ENCODE results near the gene CBFB. TPM values are rescaled to one million over a fixed set of nuclear protein-coding genes. Genes with fewer than 3 reads are reported as not detected.
A peak's percentile ranks its signal among the peaks of the same experiment; 100 is the strongest.

The CBFB gene
- total RNA-seq, 2 donors from 2014 or later, result 128 to 161 TPM

DNA sequence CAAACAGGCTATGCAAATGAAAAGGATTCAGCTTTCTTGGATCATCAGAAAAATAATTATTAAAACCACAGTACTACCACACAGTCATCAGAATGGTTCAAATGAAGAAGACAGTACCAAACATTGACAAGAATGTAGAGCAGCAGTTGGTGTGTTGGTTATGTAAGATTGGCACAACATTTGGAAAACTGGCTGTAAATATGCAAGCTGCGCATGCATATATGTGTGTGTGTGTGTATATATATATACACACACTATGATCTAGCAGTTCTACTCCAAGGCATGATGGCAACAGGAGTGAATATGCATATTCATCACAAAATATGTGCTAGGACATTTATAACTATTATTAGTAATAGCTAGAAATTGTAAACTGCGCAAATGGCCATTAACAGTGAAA is 46.4 kb downstream of the CBFB start:
- no peak overlapping the region for H3K27ac Mint-ChIP-seq
- peaks cover 5% of the 10 kb centered on the region for H3K36me3 Mint-ChIP-seq
- H3K4me3 Mint-ChIP-seq, result no peak overlapping the region
- no peaks in the 10 kb centered on the region for H3K27me3 Mint-ChIP-seq
- no peak for DNase-seq (ENCODE audit: low spot score)
- peaks cover 3 to 5% of the 10 kb centered on the region in 2 donors for H3K4me1 Mint-ChIP-seq (ENCODE audit: low read depth in 2 of 2)
- ATAC-seq, result no peak
- H3K9me3 Mint-ChIP-seq, result no peaks in the 10 kb centered on the region

DNA sequence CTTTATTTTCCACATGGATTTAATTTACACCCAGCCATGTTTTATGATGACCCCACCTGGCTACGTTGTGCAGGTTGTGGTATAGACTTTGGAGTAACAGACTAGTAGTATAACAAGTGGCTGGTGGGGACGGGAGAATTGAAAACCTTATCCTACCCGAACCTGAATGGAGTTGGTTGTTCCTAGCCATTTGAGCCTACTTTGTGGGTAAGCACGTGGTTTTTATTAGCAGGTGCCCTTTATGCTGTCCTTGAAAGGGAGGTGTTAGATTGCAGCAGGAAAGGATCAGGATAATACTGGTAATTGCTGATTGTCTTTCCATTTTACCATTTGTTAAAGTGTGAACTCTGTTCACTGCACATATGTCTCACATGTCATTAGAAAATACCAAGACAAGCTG is 48.9 kb downstream of the CBFB start:
- no peak overlapping the region for H3K4me3 Mint-ChIP-seq
- DNase-seq (ENCODE audit: low spot score) (no peak), ATAC-seq (no peak)
- H3K36me3 Mint-ChIP-seq, result no peaks in the 10 kb centered on the region
- peaks cover 11 to 12% of the 10 kb centered on the region in 2 donors for H3K4me1 Mint-ChIP-seq (ENCODE audit: low read depth in 2 of 2)
- H3K9me3 Mint-ChIP-seq, result no peaks in the 10 kb centered on the region
- no peaks in the 10 kb centered on the region for H3K27me3 Mint-ChIP-seq
- no peak overlapping the region for H3K27ac Mint-ChIP-seq

DNA sequence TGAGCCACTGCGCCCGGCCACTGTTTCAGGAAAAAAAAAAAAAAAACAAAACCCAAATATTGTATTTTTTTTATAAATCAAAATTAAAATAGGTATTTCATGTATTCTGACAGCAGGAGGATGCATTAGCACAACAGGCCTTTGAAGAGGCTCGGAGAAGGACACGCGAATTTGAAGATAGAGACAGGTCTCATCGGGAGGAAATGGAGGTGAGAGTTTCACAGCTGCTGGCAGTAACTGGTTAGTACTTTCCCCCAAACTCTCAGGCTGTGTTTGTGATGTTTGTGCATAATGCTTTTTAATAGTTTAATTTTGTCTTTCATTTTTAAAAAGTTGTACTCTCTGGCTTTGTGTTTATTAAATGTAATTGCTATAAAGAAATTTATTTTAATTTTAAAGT is 53.2 kb downstream of the CBFB start:
- no peaks in the 10 kb centered on the region for H3K27me3 Mint-ChIP-seq
- ATAC-seq, result peak in 1 of 2 donors; percentile 61
- no peaks in the 10 kb centered on the region for H3K9me3 Mint-ChIP-seq
- no peak for DNase-seq (ENCODE audit: low spot score)
- H3K27ac Mint-ChIP-seq, result no peak overlapping the region
- peaks cover 6% of the 10 kb centered on the region for H3K36me3 Mint-ChIP-seq
- H3K4me3 Mint-ChIP-seq, result no peak overlapping the region
- H3K4me1 Mint-ChIP-seq (ENCODE audit: low read depth in 2 of 2), result peaks cover 18 to 21% of the 10 kb centered on the region in 2 donors

DNA sequence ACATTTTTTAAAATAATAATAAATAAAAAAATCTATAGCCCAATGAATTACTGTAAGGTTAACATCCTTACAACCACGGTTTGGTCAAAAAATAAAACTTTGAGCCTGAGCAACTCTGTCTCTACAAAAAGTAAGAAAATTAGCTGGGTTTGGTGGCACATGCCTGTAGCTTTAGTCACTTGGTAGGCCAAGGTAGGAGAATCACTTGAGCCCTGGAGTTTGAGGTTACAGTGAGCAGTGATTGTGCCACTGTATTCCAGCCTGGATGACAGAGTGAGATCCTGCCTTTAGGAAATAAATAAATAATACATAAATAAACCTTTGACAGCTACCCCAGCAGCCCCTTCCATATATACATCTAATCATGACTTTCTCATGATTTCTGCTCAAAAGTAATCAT is 53.9 kb downstream of the CBFB start:
- Mint-ChIP-seq H3K4me3 (no peak overlapping the region), H3K27me3 (no peaks in the 10 kb centered on the region), H3K4me1 (ENCODE audit: low read depth in 2 of 2) (peaks cover 18 to 21% of the 10 kb centered on the region in 2 donors), H3K36me3 (peaks cover 6% of the 10 kb centered on the region), H3K27ac (no peak overlapping the region), H3K9me3 (no peaks in the 10 kb centered on the region)
- ATAC-seq (no peak), DNase-seq (ENCODE audit: low spot score) (no peak)

DNA sequence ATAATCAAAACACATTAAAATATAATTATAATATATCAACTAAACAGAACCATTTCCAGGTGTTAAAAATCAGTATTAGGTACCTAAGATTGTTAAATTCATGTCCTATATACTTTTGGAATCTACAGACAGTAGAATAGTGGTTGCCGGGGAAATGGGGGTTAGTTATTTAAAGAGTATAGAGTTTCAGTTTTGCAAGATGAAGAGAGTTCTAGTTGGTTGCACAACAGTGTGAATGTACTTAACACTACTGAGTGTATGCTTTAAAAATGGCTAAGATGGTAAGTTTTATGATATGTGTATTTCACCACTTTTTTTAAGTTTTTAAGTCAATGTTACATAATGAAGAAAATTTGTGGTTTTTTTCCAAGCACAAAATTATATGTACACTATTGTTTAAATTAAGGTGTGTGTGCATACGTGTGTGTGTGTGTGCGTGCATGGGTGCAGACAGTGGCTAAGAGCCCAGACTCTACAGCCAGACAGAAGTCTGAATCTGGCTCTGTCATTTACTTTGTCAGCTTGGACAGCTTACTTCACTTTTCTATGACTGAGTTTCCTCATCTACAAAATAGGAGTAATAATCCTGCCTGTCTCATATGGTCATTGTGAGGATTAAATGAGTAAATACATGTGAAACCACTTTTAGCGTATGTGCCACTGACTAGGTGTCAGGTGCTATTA is 55.5 kb downstream of the CBFB start:
- Mint-ChIP-seq H3K27me3 (no peaks in the 10 kb centered on the region), H3K4me3 (no peak overlapping the region), H3K9me3 (no peaks in the 10 kb centered on the region), H3K4me1 (ENCODE audit: low read depth in 2 of 2) (peaks cover 18 to 21% of the 10 kb centered on the region in 2 donors), H3K27ac (no peak overlapping the region), H3K36me3 (peaks cover 6% of the 10 kb centered on the region)
- ATAC-seq (peak; percentile 66 to 72), DNase-seq (ENCODE audit: low spot score) (no peak)

DNA sequence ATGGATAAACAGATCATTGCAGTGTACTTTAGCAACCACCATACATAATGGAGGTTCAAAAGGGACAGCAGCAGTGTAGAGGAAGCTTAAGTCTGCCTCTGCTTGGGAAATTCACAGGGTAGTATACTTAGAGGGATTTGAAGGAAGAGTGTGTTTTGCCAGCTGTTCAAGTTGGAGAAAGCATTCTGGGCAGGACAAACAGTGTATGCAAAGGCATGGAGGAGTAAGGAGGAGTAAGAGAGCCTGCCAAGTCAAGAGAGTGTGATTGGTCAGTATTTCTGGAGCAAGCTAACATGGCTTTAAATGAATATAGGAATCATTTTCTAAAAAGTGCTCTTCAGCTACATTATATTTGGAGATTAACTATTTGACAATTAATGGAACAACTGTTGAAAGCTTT is 57.9 kb downstream of the CBFB start:
- Mint-ChIP-seq H3K27ac (peak overlapping the region; percentile 2 to 6), H3K9me3 (no peaks in the 10 kb centered on the region), H3K36me3 (peaks cover 6% of the 10 kb centered on the region), H3K4me3 (no peak overlapping the region), H3K27me3 (no peaks in the 10 kb centered on the region), H3K4me1 (ENCODE audit: low read depth in 2 of 2) (peaks cover 10 to 15% of the 10 kb centered on the region in 2 donors)
- no peak for ATAC-seq
- DNase-seq (ENCODE audit: low spot score), result no peak

DNA sequence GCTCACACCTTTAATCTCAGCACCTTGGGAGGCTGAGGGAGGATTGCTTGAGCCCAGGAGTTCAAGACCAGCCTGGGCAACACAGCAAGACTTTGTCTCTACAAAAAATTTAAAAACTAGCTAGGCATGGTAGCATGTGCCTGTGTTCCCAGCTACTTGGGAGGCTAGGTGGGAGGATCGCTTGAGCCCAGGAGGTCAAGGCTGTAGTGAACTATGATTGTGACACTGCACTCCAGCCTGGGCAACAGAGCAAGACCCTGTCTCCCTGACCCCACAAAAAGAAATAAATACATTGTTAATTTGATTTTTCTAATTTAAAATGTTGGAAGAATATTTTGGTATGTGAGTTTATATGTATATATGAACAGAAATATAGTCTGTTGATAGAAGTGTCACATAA is 58.3 kb downstream of the CBFB start:
- peaks cover 13 to 15% of the 10 kb centered on the region in 2 donors for H3K4me1 Mint-ChIP-seq (ENCODE audit: low read depth in 2 of 2)
- no peaks in the 10 kb centered on the region for H3K9me3 Mint-ChIP-seq
- no peak overlapping the region for H3K4me3 Mint-ChIP-seq
- H3K27me3 Mint-ChIP-seq, result no peaks in the 10 kb centered on the region
- H3K27ac Mint-ChIP-seq, result no peak overlapping the region
- DNase-seq (ENCODE audit: low spot score), result no peak
- H3K36me3 Mint-ChIP-seq, result peaks cover 6% of the 10 kb centered on the region
- ATAC-seq, result no peak

DNA sequence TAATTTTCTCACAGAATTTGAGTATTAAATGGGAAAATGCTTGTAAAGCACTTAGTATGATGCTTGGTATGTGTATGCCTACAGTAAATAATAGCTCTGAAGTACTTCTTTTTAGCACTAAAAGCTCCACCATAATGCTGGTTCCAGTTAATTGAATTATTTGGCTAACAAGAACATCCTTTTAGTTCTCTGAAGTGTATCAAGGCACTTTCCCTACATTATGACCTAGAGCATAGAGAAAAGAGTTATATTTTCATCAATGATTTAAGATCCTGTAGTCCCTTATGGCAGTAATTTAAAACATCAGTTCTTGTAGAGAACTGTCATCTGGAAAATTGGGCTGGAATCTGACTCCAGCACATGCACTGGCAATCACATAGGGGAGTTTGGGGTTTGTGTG is 58.9 kb downstream of the CBFB start:
- peak overlapping the region in 1 of 2 donors; percentile 53 for H3K27ac Mint-ChIP-seq
- no peak for ATAC-seq
- DNase-seq (ENCODE audit: low spot score), result no peak

DNA sequence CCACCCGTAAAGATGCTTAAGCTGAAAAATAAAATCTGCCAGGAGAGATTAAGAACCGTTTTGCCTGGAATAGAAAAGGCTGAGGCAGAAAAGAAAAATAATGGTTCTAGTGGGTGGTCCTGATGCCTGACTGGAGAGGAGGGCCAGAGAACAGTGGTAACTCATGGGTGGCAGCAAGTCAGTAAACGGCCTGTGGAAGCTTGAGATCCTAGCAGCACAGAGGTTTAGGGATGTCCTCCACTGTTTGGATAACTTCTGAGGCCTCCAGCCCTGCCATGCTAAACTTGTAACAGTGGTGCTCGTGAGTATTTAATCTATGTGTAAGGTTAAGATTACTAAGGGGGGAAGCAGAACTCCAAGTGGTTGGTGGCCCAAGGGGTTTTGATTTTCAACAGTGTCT is 59.6 kb downstream of the CBFB start:
- peak overlapping the region in 1 of 2 donors; percentile 53 for H3K27ac Mint-ChIP-seq
- H3K4me1 Mint-ChIP-seq (ENCODE audit: low read depth in 2 of 2), result peaks cover 13 to 15% of the 10 kb centered on the region in 2 donors
- H3K27me3 Mint-ChIP-seq, result no peaks in the 10 kb centered on the region
- no peak overlapping the region for H3K4me3 Mint-ChIP-seq
- ATAC-seq, result no peak
- no peak for DNase-seq (ENCODE audit: low spot score)
- H3K9me3 Mint-ChIP-seq, result no peaks in the 10 kb centered on the region
- peaks cover 6% of the 10 kb centered on the region for H3K36me3 Mint-ChIP-seq

More for the DNA sequence above, 58.9 kb downstream of the CBFB start:
- Mint-ChIP-seq H3K4me1 (ENCODE audit: low read depth in 2 of 2) (peaks cover 13 to 15% of the 10 kb centered on the region in 2 donors), H3K27me3 (no peaks in the 10 kb centered on the region), H3K36me3 (peaks cover 6% of the 10 kb centered on the region), H3K9me3 (no peaks in the 10 kb centered on the region), H3K4me3 (no peak overlapping the region)

DNA sequence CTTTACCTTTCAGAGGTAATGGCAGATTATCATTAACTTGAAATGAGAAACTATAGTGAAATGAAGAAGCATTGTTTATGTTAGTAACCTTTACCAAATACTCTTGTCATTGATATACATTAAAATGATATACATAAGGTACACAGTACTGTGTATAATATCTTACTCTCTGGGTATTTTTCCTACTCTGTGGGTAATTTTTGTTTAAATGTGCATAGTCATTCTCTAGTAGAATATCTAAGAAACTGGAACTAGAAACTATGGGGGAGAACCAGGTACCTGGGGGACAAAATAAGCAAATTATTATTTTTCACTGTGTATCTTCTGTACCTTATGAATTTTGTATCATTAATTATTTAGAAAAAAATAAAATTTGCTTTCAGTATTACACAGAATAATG is 60.2 kb downstream of the CBFB start:
- Mint-ChIP-seq H3K4me3 (no peak overlapping the region), H3K27ac (no peak overlapping the region)
- no peak for ATAC-seq

DNA sequence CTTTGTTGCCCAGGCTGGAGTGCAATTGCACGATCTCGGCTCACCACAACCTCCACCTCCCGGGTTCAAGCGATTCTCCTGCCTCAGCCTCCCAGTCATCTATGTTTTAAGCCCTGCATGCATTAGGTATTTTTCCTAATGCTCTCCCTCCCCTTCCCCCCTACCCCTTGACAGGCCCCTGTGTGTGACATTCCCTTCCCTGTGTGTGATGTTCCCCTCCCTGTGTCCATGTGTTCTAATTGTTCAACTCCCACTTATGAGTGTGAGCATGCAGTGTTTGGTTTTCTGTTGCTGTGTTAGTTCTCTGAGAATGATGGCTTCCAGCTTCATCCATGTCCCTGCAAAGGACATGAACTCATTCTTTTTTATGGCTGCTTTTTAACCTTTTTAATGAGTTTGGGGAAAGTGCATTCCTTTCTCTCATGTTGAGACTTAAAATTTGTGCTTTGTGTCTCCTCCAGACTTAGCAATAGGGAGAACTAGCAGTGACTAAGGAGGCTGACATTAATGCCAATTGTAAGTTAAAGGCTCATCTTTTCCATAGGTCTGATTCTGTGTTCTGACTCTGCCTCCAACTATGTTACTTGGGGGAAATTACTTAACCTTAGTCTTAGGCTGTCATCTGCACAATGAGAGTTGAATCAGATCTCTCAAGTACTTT is 63.1 kb downstream of the CBFB start:
- no peak for DNase-seq (ENCODE audit: low spot score)
- H3K4me1 Mint-ChIP-seq (ENCODE audit: low read depth in 2 of 2), result peaks cover 6% of the 10 kb centered on the region in 2 donors
- no peak overlapping the region for H3K4me3 Mint-ChIP-seq
- no peak for ATAC-seq
- H3K36me3 Mint-ChIP-seq, result no peaks in the 10 kb centered on the region
- no peaks in the 10 kb centered on the region for H3K27me3 Mint-ChIP-seq
- no peak overlapping the region for H3K27ac Mint-ChIP-seq
- H3K9me3 Mint-ChIP-seq, result no peaks in the 10 kb centered on the region

More for the DNA sequence above, 60.2 kb downstream of the CBFB start:
- Mint-ChIP-seq H3K27me3 (no peaks in the 10 kb centered on the region), H3K9me3 (no peaks in the 10 kb centered on the region), H3K4me1 (ENCODE audit: low read depth in 2 of 2) (peaks cover 13 to 15% of the 10 kb centered on the region in 2 donors), H3K36me3 (peaks cover 5% of the 10 kb centered on the region)
- DNase-seq (ENCODE audit: low spot score), result no peak

DNA sequence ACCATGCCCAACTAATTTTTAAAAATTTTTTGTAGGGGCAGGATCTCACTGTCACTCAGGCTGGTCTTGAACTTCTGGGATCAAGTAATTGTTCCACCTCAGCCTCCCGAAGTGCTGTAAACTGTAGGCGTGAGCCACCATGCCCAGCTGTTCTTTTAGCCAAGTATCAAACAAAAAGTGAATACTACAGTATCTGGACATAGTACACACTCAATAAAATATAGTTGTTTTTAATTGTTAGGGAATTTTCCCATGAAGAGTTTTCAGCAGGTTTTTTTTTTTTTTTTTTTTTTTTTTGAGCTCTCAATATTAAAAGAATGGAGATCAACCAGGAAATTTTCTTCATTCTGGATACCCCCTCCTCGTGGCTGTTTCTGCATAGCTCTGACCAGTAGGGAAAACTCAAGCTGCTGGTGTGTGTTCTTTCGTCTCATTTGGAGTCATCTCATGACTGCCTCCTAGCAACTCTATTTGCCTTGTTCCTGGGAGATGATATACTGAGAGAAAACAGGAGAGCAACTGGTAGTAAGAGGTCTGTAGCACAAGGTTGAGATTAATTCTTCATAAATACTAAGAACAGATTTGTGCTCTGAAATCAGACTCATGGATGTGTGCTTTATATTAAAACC is 64.3 kb downstream of the CBFB start:
- no peak overlapping the region for H3K4me3 Mint-ChIP-seq
- H3K36me3 Mint-ChIP-seq, result no peaks in the 10 kb centered on the region
- DNase-seq (ENCODE audit: low spot score), result no peak
- no peak for ATAC-seq
- no peaks in the 10 kb centered on the region for H3K9me3 Mint-ChIP-seq
- peaks cover 6% of the 10 kb centered on the region in 2 donors for H3K4me1 Mint-ChIP-seq (ENCODE audit: low read depth in 2 of 2)
- H3K27me3 Mint-ChIP-seq, result no peaks in the 10 kb centered on the region
- peak overlapping the region in 1 of 2 donors; percentile 25 for H3K27ac Mint-ChIP-seq

DNA sequence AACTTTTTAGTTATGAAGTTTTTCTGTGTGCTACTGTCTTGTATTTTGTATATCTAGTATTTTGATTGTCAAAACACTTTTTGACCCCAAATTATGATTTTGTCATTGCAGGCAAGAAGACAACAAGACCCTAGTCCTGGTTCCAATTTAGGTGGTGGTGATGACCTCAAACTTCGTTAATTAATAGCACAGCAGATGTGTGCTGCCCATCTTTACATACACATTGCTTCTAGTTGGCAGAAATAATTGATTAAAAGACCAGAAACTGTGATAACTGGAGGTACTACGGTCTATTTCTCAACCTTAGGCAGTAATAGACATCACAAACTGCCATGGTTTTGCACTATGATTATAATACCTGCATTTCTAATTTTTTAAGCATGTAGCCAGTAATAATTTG is 69.7 kb downstream of the CBFB start:
- no peaks in the 10 kb centered on the region for H3K27me3 Mint-ChIP-seq
- H3K4me3 Mint-ChIP-seq, result no peak overlapping the region
- no peaks in the 10 kb centered on the region for H3K4me1 Mint-ChIP-seq (ENCODE audit: low read depth in 2 of 2)
- peaks cover 4% of the 10 kb centered on the region for H3K36me3 Mint-ChIP-seq
- no peak overlapping the region for H3K27ac Mint-ChIP-seq
- no peaks in the 10 kb centered on the region for H3K9me3 Mint-ChIP-seq
- no peak for DNase-seq (ENCODE audit: low spot score)
- no peak for ATAC-seq
